SK-N-SH (cell line): ENCODE results near the gene MUC16. TPM values are rescaled to one million over a fixed set of nuclear protein-coding genes. Genes with fewer than 3 reads are reported as not detected.

ENCODE experiments used
- CTCF ChIA-PET: fragments of 300-600, 350-600 bp; formaldehyde crosslinking; extraction: SDS; loops from one replicate; lab custom pipeline; 2021; lab: Yijun Ruan, JAX
- POLR2A ChIA-PET: fragments of 350-600 bp; sonication (Branson Sonifier 250); formaldehyde crosslinking; extraction: SDS; loops from one replicate; lab custom pipeline; 2020; ENCODE audit warnings: antibody characterized with exemption, inconsistent platforms; lab: Yijun Ruan, JAX
- DNase-seq: peaks from one replicate; pipeline ENCODE4 v3.0.0; 2012
- H2AFZ ChIP-seq: fragments of 200-600 bp; sonication (generic); 2 replicates; pipeline ENCODE4 v1.8.1; 2016; ENCODE audit warnings: antibody characterized with exemption, mild to moderate bottlenecking, low read depth
- H3F3A ChIP-seq: fragments of 200-600 bp; sonication (generic); replicated peaks from 2 replicates; pipeline ENCODE3; 2016; ENCODE audit warnings: antibody characterized with exemption, mild to moderate bottlenecking; ENCODE audit not compliant: insufficient read depth
- H3K27ac ChIP-seq, 2 experiments: fragments of 200-500 bp in 1 of 2; fragments of 200-600 bp in 1 of 2; sonication (Bioruptor generic) in 1 of 2; sonication (generic), shearing (Covaris generic) in 1 of 2; 2 replicates each; pipeline versions ENCODE4 v1.5.1 to v1.6.1; 2014 to 2016; ENCODE audit warnings: low read depth in 2 of 2, inconsistent platforms in 1 of 2, low read length in 1 of 2, mild to moderate bottlenecking in 1 of 2, mixed read lengths in 1 of 2
- H3K27me3 ChIP-seq: fragments of 200-600 bp; sonication (generic), shearing (Covaris generic); 2 replicates; pipeline ENCODE4 v1.6.1; 2016; ENCODE audit warnings: mixed run types; ENCODE audit not compliant: insufficient read depth
- H3K36me3 ChIP-seq, 2 experiments: fragments of 200-500 bp in 1 of 2; fragments of 200-600 bp in 1 of 2; sonication (Bioruptor generic) in 1 of 2; sonication (generic) in 1 of 2; replicated peaks in 1 of 2; 2 replicates each; pipeline versions ENCODE3 to v1.5.1; 2014 to 2016; ENCODE audit warnings: low read length in 1 of 2, mild to moderate bottlenecking in 1 of 2; ENCODE audit not compliant: insufficient read depth in 2 of 2, control insufficient read depth in 1 of 2
- H3K4me1 ChIP-seq, 2 experiments: fragments of 200-500 bp in 1 of 2; fragments of 200-600 bp in 1 of 2; sonication (Bioruptor generic) in 1 of 2; sonication (generic), shearing (Covaris generic) in 1 of 2; 2 replicates each; pipeline versions ENCODE4 v1.5.1 to v1.6.1; 2014 to 2016; ENCODE audit warnings: low read depth in 1 of 2, low read length in 1 of 2, mixed run types in 1 of 2; ENCODE audit not compliant: insufficient read depth in 2 of 2, control insufficient read depth in 1 of 2
- H3K4me2 ChIP-seq: fragments of 200-600 bp; sonication (generic), shearing (Covaris generic); 2 replicates; pipeline ENCODE4 v1.6.1; 2017; ENCODE audit warnings: mixed run types
- H3K4me3 ChIP-seq, 2 experiments: fragments of 200-500 bp in 1 of 2; fragments of 200-600 bp in 1 of 2; sonication (Bioruptor generic) in 1 of 2; sonication (generic), shearing (Covaris generic) in 1 of 2; 2 replicates each; pipeline versions ENCODE4 v1.5.1 to v1.8.1; 2014 to 2016; ENCODE audit warnings: low read depth in 2 of 2, inconsistent platforms in 1 of 2, low read length in 1 of 2, mild to moderate bottlenecking in 1 of 2, mixed read lengths in 1 of 2, moderate library complexity in 1 of 2
- H3K79me2 ChIP-seq: fragments of 200-600 bp; sonication (generic); 2 replicates; pipeline ENCODE4 v1.8.1; 2017; ENCODE audit warnings: mild to moderate bottlenecking; ENCODE audit not compliant: insufficient read depth
- H3K9ac ChIP-seq: fragments of 200-600 bp; sonication (generic); 2 replicates; pipeline ENCODE4 v1.6.1; 2017; ENCODE audit warnings: mixed run types
- H3K9me2 ChIP-seq: fragments of 200-600 bp; sonication (generic); 2 replicates; pipeline ENCODE4 v1.6.1; 2017; ENCODE audit warnings: mixed run types
- H3K9me3 ChIP-seq: fragments of 200-600 bp; sonication (generic); 2 replicates; pipeline ENCODE4 v1.6.1; 2017; ENCODE audit warnings: mixed run types, mild to moderate bottlenecking, moderate library complexity
- H4K20me1 ChIP-seq: fragments of 200-600 bp; sonication (generic); 2 replicates; pipeline ENCODE4 v1.6.1; 2017; ENCODE audit warnings: mild to moderate bottlenecking, mixed run types; ENCODE audit not compliant: insufficient read depth
- EP300 ChIP-seq, 2 experiments: IDR thresholded peaks; 2 replicates each; pipeline versions ENCODE4 v1.4.0 to v1.6.1; 2012; ENCODE audit warnings: borderline replicate concordance in 1 of 2, low read depth in 1 of 2, low read length in 1 of 2
- FOXJ3 ChIP-seq: sonication (generic); formaldehyde crosslinking; IDR thresholded peaks from 2 replicates; pipeline ENCODE4 v1.5.1; 2020; ENCODE audit warnings: mild to moderate bottlenecking, missing genetic modification reagents
- FOXM1 ChIP-seq: IDR thresholded peaks from 2 replicates; pipeline ENCODE4 v1.4.0; 2012; ENCODE audit warnings: low read depth, mild to moderate bottlenecking
- GATA2 ChIP-seq: sonication (generic); formaldehyde crosslinking; IDR thresholded peaks from 2 replicates; pipeline ENCODE4 v1.5.0; 2020; ENCODE audit warnings: mild to moderate bottlenecking, missing genetic modification reagents
- IRF3 ChIP-seq: fragments of 150-350 bp; IDR thresholded peaks from 2 replicates; pipeline ENCODE4 v1.6.1; 2016; ENCODE audit warnings: mild to moderate bottlenecking, low read depth, low read length
- MAX ChIP-seq: IDR thresholded peaks from 2 replicates; pipeline ENCODE4 v1.4.0; 2012; ENCODE audit warnings: low read depth
- NRF1 ChIP-seq: IDR thresholded peaks from 2 replicates; pipeline ENCODE4 v1.6.1; 2012; ENCODE audit warnings: low read depth, mild to moderate bottlenecking, low read length
- RFX5 ChIP-seq: IDR thresholded peaks from 2 replicates; pipeline ENCODE4 v1.6.1; 2012; ENCODE audit warnings: mild to moderate bottlenecking, improper control_type of control experiment, low read length
- SIN3A ChIP-seq: IDR thresholded peaks from 2 replicates; pipeline ENCODE4 v1.6.1; 2012; ENCODE audit warnings: low read depth, mild to moderate bottlenecking, low read length, moderate library complexity, borderline replicate concordance
- TCF12 ChIP-seq: IDR thresholded peaks from 2 replicates; pipeline ENCODE4 v1.4.0; 2012
- ZBTB33 ChIP-seq: IDR thresholded peaks from 2 replicates; pipeline ENCODE4 v1.4.0; 2012; ENCODE audit warnings: low read depth, borderline replicate concordance
- WGBS: methylation state at CpG from one replicate; pipeline ENCODE4 v1.1.6; 2017; ENCODE audit warnings: low lambda C conversion rate; 5-methylcytosine and 5-hydroxymethylcytosine counted together
- polyA plus RNA-seq, 3 experiments: library from polyadenylated mRNA; depleted of rRNA; stranded (reverse); fragments of >200 nt; gene quantifications; 2 replicates each; pipeline ENCODE4 v1.2.3, GENCODE V29; 2012

Gene MUC16
- polyA plus RNA-seq, 1 of the 3 experiments (the other 2 are of a cell fraction) = not detected

GRCh38 chr19:9040131-9040530, 29.9 kb upstream of the MUC16 start:
- TF ChIP-seq ZBTB33 (no peak), GATA2 (CRISPR knock-in tag) (no peak), FOXM1 (no peak), SIN3A (no peak), NRF1 (no peak), EP300 (IDR thresholded peaks at IDR 0.05; ENCODE audit: borderline replicate concordance in 1 of 2, low read depth in 1 of 2, low read length in 1 of 2) (no peak), TCF12 (no peak), MAX (no peak), FOXJ3 (CRISPR knock-in tag) (no peak), IRF3 (no peak)
- TF ChIP-seq, all 33 proteins: peak for 0
- ChIA-PET CTCF (no interaction called here), POLR2A (no interaction called here)
- no peak overlapping the region for H3K27ac ChIP-seq
- no peaks in the 10 kb centered on the region for H3F3A ChIP-seq
- H3K79me2 ChIP-seq = no peaks in the 10 kb centered on the region
- H3K36me3 ChIP-seq = no peaks in the 10 kb centered on the region
- no peaks in the 10 kb centered on the region for H3K4me1 ChIP-seq
- no peak overlapping the region for H3K9ac ChIP-seq
- no peak overlapping the region for H2AFZ ChIP-seq
- WGBS = 7% methylated on average over 9 of the region's 9 CpGs
- H3K4me3 ChIP-seq = no peak overlapping the region
- H3K4me2 ChIP-seq = no peak overlapping the region
- H3K9me3 ChIP-seq = no peaks in the 10 kb centered on the region
- DNase-seq = no peak
- H3K9me2 ChIP-seq = no peaks in the 10 kb centered on the region
- no peaks in the 10 kb centered on the region for H4K20me1 ChIP-seq
- peaks cover 36% of the 10 kb centered on the region; the same call in 1 of the 2 replicates for H3K27me3 ChIP-seq

GRCh38 chr19:9039728-9040127, 29.5 kb upstream of the MUC16 start:
- Histone ChIP-seq H4K20me1 (no peaks in the 10 kb centered on the region), H2AFZ (no peak overlapping the region), H3K9ac (no peak overlapping the region), H3K4me3 (no peak overlapping the region), H3K27me3 (peaks cover 32% of the 10 kb centered on the region; the same call in 1 of the 2 replicates), H3K9me2 (no peaks in the 10 kb centered on the region), H3K36me3 (no peaks in the 10 kb centered on the region), H3K4me1 (no peaks in the 10 kb centered on the region), H3K9me3 (no peaks in the 10 kb centered on the region), H3K79me2 (no peaks in the 10 kb centered on the region), H3K4me2 (no peak overlapping the region), H3K27ac (no peak overlapping the region), H3F3A (no peaks in the 10 kb centered on the region)
- TF ChIP-seq ZBTB33 (no peak), RFX5 (no peak)
- CTCF ChIA-PET = no interaction called here
- POLR2A ChIA-PET = no interaction called here
- no peak for DNase-seq
- 7% methylated on average over 5 of the region's 5 CpGs for WGBS
